GM23338 (cell line): ENCODE measurements around the gene METTL2B.
A peak's percentile ranks its signal among the peaks of the same experiment; 100 is the strongest.
"Not testable (repeated sequence)": the region's sequence is repeated elsewhere in the genome, so short reads cannot be mapped to it uniquely, and the experiment has no call there.

Source experiments
- CREB1 ChIP-seq: fragments of 250-450 bp; sonication (Bioruptor Pico); IDR thresholded peaks from 2 replicates; pipeline ENCODE4 v1.5.0; 2020; ENCODE audit warnings: low read depth, mild to moderate bottlenecking, moderate library complexity
- CTCF ChIP-seq, 2 experiments: fragments of 200-600 bp in 1 of 2; sonication (generic) in 1 of 2; conservative IDR thresholded peaks; 2 replicates each; pipeline versions ENCODE4 v1.5.1 to v1.6.1; 2016 to 2017; ENCODE audit warnings: antibody characterized with exemption in 2 of 2, low read depth in 2 of 2, mild to moderate bottlenecking in 2 of 2, moderate library complexity in 1 of 2
- EZH2 ChIP-seq: fragments of 200-600 bp; sonication (generic); IDR thresholded peaks from one replicate; pipeline ENCODE4 v1.8.0; 2017; ENCODE audit warnings: antibody characterized with exemption, mild to moderate bottlenecking, low read depth; ENCODE audit not compliant: unreplicated experiment
- EZH2phosphoT487 ChIP-seq: fragments of 200-600 bp; sonication (generic); IDR thresholded peaks from one replicate; pipeline ENCODE4 v1.8.1; 2018; ENCODE audit warnings: antibody characterized with exemption; ENCODE audit not compliant: unreplicated experiment
- REST ChIP-seq: IDR thresholded peaks from one replicate; pipeline ENCODE4 v1.6.1; 2018; ENCODE audit warnings: antibody characterized with exemption; ENCODE audit not compliant: unreplicated experiment

- TF ChIP-seq CTCF (conservative IDR thresholded peaks at IDR 0.05; ENCODE audit: low read depth in 2 of 2) (peak; percentile 23 to 34), CREB1 (CRISPR knock-in tag) (peak; percentile 49; the same call in 1 of the 2 replicates)
- TF ChIP-seq REST, EZH2phosphoT487, EZH2: not testable (repeated sequence)
Measured at GRCh38 chr7:128476402-128477335, at the start of gene METTL2B.
